ENCODE results near the gene NVL. TPM values are rescaled to one million over a fixed set of nuclear protein-coding genes. Genes with fewer than 3 reads are reported as not detected.

Gene NVL
- total and polyA plus RNA-seq, 2 of the 4 experiments (the other 2 are of a cell fraction): 16.5 to 18.4 TPM

DNA sequence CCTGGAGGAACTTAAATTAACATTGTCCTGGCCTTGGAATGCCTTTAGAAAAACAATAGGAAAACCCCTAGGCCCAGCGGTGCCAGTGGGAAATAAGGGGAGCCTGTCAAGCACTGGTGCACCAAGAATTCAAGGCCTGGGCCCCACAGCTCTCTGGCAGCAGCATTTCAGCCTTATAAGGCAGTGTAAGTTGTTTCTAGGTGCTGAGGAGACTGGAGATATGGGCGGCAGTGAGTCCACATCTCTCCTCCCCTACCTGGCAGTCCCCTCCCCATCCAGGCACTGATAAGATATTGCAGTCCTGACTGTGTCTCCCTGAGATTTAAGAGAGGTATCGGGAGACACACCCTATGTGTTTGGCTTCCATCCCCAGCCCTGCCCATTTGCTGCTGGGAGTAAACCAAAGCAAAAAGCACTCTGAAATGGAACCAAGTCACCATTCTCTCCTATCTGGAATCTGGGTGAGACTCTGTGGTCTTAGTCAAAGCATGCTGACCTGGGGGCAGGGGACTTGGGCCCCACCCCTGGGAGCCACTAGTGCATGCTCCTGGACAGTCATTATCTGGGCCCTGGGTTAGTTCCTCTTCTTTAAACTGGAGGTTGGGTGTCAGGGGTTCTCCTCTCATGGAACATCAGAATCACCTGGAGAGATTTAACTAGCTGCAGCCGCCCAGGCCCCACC is 116.4 kb downstream of the NVL start:
- no peak overlapping the region for H2BK120ac ChIP-seq (ENCODE audit: low read depth, low read length)
- H2BK20ac ChIP-seq (ENCODE audit: low read depth, low read length): no peak overlapping the region
- dilution Hi-C loops (cut with HindIII; ENCODE audit: low sequenced_read_pairs, unreplicated experiment) (no loop called here), in situ Hi-C loops (cut with MboI; ENCODE audit: low sequenced_read_pairs) (no loop called here), intact Hi-C loops (cut with micrococcal nuclease) (no loop called here)
- H2AK5ac ChIP-seq (ENCODE audit: low read depth, low read length): no peak overlapping the region
- H3K4me1 ChIP-seq (ENCODE audit: control insufficient read depth, insufficient read depth, low read length): peaks cover 3% of the 10 kb centered on the region
- TF ChIP-seq CEBPB (IDR thresholded peaks at IDR 0.05; ENCODE audit: low read depth, low read length) (no peak), NFE2L2 (IDR thresholded peaks at IDR 0.05; ENCODE audit: low read depth, low read length) (no peak), SMC3 (IDR thresholded peaks at IDR 0.05; ENCODE audit: low read depth, low read length) (no peak), MAZ (IDR thresholded peaks at IDR 0.05; ENCODE audit: borderline replicate concordance, low read depth, low read length) (no peak), RFX5 (IDR thresholded peaks at IDR 0.05; ENCODE audit: low read depth, low read length) (no peak), RCOR1 (IDR thresholded peaks at IDR 0.05; ENCODE audit: insufficient replicate concordance, low read length) (no peak), BHLHE40 (IDR thresholded peaks at IDR 0.05; ENCODE audit: low read depth, low read length) (no peak), MXI1 (IDR thresholded peaks at IDR 0.05; ENCODE audit: borderline replicate concordance, low read depth, low read length) (no peak), CHD1 (IDR thresholded peaks at IDR 0.05; ENCODE audit: low read depth, low read length) (no peak), POLR2A (IDR thresholded peaks at IDR 0.05; ENCODE audit: low read depth, low read length) (no peak)
- TF ChIP-seq, protein P1, sequence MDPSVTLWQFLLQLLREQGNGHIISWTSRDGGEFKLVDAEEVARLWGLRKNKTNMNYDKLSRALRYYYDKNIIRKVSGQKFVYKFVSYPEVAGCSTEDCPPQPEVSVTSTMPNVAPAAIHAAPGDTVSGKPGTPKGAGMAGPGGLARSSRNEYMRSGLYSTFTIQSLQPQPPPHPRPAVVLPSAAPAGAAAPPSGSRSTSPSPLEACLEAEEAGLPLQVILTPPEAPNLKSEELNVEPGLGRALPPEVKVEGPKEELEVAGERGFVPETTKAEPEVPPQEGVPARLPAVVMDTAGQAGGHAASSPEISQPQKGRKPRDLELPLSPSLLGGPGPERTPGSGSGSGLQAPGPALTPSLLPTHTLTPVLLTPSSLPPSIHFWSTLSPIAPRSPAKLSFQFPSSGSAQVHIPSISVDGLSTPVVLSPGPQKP (IDR thresholded peaks at IDR 0.05; ENCODE audit: borderline replicate concordance, low read depth, low read length): no peak
- TF ChIP-seq, protein P2, sequence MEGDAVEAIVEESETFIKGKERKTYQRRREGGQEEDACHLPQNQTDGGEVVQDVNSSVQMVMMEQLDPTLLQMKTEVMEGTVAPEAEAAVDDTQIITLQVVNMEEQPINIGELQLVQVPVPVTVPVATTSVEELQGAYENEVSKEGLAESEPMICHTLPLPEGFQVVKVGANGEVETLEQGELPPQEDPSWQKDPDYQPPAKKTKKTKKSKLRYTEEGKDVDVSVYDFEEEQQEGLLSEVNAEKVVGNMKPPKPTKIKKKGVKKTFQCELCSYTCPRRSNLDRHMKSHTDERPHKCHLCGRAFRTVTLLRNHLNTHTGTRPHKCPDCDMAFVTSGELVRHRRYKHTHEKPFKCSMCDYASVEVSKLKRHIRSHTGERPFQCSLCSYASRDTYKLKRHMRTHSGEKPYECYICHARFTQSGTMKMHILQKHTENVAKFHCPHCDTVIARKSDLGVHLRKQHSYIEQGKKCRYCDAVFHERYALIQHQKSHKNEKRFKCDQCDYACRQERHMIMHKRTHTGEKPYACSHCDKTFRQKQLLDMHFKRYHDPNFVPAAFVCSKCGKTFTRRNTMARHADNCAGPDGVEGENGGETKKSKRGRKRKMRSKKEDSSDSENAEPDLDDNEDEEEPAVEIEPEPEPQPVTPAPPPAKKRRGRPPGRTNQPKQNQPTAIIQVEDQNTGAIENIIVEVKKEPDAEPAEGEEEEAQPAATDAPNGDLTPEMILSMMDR (conservative IDR thresholded peaks at IDR 0.05; ENCODE audit: low read depth, low read length): no peak
- TF ChIP-seq, protein P3, sequence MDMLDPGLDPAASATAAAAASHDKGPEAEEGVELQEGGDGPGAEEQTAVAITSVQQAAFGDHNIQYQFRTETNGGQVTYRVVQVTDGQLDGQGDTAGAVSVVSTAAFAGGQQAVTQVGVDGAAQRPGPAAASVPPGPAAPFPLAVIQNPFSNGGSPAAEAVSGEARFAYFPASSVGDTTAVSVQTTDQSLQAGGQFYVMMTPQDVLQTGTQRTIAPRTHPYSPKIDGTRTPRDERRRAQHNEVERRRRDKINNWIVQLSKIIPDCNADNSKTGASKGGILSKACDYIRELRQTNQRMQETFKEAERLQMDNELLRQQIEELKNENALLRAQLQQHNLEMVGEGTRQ (IDR thresholded peaks at IDR 0.05; ENCODE audit: low read depth, low read length): no peak
- H2AFZ ChIP-seq (replicated peaks; ENCODE audit: low read length, poor library complexity): no peak overlapping the region
- no peak overlapping the region for H4K5ac ChIP-seq (ENCODE audit: low read depth, low read length)
- WGBS, 2 experiments (ENCODE audit: extremely low coverage in 2 of 2, insufficient read length in 1 of 2): no CpG with 5 or more reads among the region's 4 CpGs
- H3K27me3 ChIP-seq (ENCODE audit: control insufficient read depth, insufficient read depth, low read length): no peaks in the 10 kb centered on the region
- BruUV-seq (replicated peaks): no TSS peak
- POLR2A ChIA-PET (ENCODE audit: unreplicated experiment): no interaction called here
- no peak overlapping the region for H2BK5ac ChIP-seq (ENCODE audit: low read depth, low read length, poor library complexity, severe bottlenecking)
- no peaks in the 10 kb centered on the region for H4K20me1 ChIP-seq (ENCODE audit: insufficient read depth, low read length)
- H2BK15ac ChIP-seq (ENCODE audit: low read depth, low read length): no peak overlapping the region
- H4K8ac ChIP-seq (ENCODE audit: low read depth in 2 of 2, low read length in 2 of 2): no peak overlapping the region
- no peaks in the 10 kb centered on the region for H3K9me3 ChIP-seq (ENCODE audit: control insufficient read depth, insufficient read depth, low read length)
- no peak overlapping the region for H3K14ac ChIP-seq (replicated peaks; ENCODE audit: low read depth, low read length)
- DNase-seq (no peak), ATAC-seq (ENCODE audit: low read depth) (no peak)
- CTCF ChIA-PET: no interaction called here
- no peak overlapping the region for H3K4ac ChIP-seq (ENCODE audit: low read depth, low read length)
- no peaks in the 10 kb centered on the region for H3K36me3 ChIP-seq (ENCODE audit: control insufficient read depth, insufficient read depth, low read length)
- no peak overlapping the region for H3K4me3 ChIP-seq (ENCODE audit: insufficient read depth, low read depth, low read length)
- H3K79me1 ChIP-seq (ENCODE audit: low read depth in 1 of 2, low read length in 2 of 2): no peaks in the 10 kb centered on the region
- no peak overlapping the region for H3K56ac ChIP-seq (ENCODE audit: extremely low read depth, insufficient read depth, low read length)
- H3K27ac ChIP-seq (ENCODE audit: insufficient read depth, low read length): no peak overlapping the region
- no peak overlapping the region for H3K23ac ChIP-seq (ENCODE audit: low read depth, low read length)
- H4K91ac ChIP-seq (ENCODE audit: insufficient read depth, low read depth, low read length): no peak overlapping the region
- no peak overlapping the region for H3K18ac ChIP-seq (ENCODE audit: low read depth, low read length)
- no peaks in the 10 kb centered on the region for H3K9me1 ChIP-seq (ENCODE audit: insufficient read depth, low read length)
- no peak overlapping the region for H3K9ac ChIP-seq (ENCODE audit: low read depth, low read length)
- H3K4me2 ChIP-seq (ENCODE audit: low read depth, low read length): no peak overlapping the region
- H2AK9ac ChIP-seq (replicated peaks; ENCODE audit: low read depth, low read length, poor library complexity): no peak overlapping the region

Measured in IMR-90 (cell line).